ENCODE results near the gene LRAT.
A peak's percentile ranks its signal among the peaks of the same experiment; 100 is the strongest.

Gene LRAT

DNA sequence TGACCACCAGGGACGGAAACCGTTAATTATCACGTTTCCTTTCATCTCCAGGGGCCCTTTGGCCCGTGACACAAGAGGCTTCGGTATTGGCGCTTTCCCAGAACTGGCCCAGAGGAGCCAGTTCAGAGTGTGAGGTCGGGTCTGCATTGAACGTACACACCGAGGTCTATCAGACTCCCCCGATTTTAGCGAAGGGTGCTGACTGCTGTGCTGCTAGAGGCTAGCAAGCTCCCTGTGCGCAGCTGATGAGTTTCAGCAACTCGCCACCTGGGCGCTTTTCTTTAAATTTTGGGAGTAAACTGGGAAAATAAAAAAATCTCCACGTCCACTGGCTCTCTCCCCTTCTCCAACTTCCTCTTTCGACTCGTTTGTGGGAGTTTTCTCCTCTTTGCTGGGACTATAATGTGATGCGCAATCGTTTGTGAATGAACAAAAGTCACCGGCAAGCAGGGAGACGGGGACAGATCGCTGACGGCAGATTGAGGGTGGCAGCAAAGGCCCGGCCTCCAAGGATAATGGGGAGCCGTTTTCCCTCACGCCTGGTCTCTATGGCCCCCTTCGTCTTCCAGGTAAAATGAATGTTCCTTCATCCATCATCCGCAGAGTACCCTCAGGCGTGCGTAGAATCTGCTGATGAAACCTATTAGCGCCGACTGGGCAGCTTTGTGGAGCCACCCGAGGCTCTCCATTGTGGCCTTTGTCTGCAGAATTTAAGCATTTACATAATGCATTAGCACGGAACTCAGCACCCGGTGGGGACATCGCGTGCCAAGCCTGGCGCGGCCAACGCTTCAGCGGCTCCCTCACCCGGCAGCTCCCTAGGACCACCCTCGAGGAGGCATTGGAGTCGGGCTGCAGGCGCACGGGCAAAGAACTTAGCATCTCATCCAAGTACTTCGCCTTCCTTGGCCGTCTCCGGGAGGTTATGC lies 1.6 kb upstream of the LRAT start:
- DNase-seq = no peak
- in situ Hi-C loops (cut with HindIII; ENCODE audit: low pct_ligation_motif_present, low pct_unique_long_range_greater_than_20kb, low sequenced_read_pairs) = no loop called here

DNA sequence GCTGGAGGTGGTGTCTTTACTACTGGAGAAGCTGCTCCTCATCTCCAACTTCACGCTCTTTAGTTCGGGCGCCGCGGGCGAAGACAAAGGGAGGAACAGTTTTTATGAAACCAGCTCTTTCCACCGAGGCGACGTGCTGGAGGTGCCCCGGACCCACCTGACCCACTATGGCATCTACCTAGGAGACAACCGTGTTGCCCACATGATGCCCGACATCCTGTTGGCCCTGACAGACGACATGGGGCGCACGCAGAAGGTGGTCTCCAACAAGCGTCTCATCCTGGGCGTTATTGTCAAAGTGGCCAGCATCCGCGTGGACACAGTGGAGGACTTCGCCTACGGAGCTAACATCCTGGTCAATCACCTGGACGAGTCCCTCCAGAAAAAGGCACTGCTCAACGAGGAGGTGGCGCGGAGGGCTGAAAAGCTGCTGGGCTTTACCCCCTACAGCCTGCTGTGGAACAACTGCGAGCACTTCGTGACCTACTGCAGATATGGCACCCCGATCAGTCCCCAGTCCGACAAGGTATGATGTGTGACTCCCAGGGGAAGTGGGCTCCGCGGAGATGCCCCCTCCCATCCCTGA lies 634 bp downstream of the LRAT start:
- in situ Hi-C loops (cut with HindIII; ENCODE audit: low pct_ligation_motif_present, low pct_unique_long_range_greater_than_20kb, low sequenced_read_pairs) = no loop called here
- no peak for DNase-seq

DNA sequence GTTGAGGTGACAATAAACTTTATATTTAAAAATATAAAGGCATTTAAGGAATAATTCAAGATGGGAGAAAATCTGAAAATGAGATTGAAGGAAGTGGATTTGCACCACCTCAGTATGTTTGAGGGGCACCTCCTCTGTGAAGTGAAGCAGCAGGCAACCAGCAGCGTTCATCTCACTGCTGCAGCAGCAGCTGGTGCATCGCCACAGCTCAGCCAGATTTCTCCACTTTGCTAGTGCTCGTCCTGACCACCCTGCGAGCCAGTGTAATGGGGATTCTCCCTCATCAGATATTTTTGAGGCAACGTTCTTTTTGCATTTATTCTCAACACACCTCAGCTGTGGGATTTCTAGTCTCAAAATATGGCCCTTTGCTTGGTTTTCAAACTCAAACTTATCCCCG lies 13.9 kb downstream of the LRAT start:
- DNase-seq = no peak
- in situ Hi-C loops (cut with HindIII; ENCODE audit: low pct_ligation_motif_present, low pct_unique_long_range_greater_than_20kb, low sequenced_read_pairs) = no loop called here

DNA sequence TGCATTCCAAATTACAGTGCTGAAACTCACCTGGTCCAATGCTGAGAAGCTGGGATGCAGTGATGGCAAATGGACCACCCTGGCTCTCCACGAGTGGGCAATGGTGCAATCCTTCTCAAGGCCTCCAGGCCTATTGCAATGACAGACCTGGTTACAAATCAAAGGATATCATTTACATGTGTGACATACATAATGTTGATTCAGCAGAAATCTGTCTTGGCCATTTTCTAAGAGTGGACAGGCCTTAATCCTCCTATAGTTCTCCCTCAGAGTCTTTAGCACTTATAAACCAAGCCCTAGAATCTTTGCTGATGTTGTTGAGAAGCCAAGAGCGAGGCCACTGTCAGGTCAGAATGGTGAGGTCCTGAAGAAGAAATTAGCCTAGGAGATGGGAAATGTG lies 17.1 kb downstream of the LRAT start:
- in situ Hi-C loops (cut with HindIII; ENCODE audit: low pct_ligation_motif_present, low pct_unique_long_range_greater_than_20kb, low sequenced_read_pairs) = no loop called here
- no peak for DNase-seq

DNA sequence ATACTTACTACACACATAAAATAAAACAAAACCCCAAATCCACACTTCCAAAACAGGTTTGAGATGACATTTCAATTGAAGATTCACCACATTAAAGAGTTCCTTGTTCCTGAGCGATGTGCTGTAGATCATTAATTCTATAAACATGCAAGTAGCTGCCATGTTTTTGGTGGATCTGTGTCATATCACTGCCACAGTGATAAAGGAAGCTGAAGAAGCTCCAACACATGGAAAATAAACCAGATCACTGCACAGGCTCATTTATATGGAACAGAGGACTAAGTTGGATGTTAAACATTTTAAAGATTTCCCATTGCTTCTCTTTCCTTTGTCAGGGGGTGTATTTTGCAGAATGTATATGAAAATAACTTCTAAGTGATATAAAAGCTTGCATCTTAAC lies 34.5 kb downstream of the LRAT start:
- in situ Hi-C loops (cut with HindIII; ENCODE audit: low pct_ligation_motif_present, low pct_unique_long_range_greater_than_20kb, low sequenced_read_pairs) = no loop called here
- DNase-seq = no peak

DNA sequence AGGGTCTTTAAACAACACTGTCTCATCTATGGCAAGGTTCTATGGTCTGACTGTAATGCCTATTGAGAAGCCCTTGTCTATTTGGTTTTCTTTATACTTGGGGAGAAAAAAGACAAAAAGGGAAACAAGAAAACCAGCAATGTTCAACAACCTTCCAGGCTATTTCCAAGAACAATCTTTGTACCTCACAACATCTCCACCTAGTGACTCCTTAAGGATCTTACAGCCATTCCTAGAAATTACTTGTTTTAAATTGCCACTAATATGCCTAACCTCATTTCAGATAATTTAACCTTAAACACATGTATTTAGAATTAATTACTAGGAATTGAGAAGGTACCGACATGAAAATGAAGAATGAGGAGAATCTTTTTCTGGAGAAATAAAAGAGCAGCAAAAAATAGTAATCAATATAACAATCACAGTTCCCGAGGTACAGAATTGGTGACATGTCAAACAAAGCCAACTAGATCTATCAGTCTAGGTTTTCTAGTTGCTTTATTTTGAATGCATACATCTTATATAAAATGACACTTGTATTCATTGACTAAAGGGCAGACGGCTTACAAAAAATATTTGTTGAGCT lies 35.7 kb downstream of the LRAT start:
- peak; percentile 42 for DNase-seq
- in situ Hi-C loops (cut with HindIII; ENCODE audit: low pct_ligation_motif_present, low pct_unique_long_range_greater_than_20kb, low sequenced_read_pairs) = no loop called here

DNA sequence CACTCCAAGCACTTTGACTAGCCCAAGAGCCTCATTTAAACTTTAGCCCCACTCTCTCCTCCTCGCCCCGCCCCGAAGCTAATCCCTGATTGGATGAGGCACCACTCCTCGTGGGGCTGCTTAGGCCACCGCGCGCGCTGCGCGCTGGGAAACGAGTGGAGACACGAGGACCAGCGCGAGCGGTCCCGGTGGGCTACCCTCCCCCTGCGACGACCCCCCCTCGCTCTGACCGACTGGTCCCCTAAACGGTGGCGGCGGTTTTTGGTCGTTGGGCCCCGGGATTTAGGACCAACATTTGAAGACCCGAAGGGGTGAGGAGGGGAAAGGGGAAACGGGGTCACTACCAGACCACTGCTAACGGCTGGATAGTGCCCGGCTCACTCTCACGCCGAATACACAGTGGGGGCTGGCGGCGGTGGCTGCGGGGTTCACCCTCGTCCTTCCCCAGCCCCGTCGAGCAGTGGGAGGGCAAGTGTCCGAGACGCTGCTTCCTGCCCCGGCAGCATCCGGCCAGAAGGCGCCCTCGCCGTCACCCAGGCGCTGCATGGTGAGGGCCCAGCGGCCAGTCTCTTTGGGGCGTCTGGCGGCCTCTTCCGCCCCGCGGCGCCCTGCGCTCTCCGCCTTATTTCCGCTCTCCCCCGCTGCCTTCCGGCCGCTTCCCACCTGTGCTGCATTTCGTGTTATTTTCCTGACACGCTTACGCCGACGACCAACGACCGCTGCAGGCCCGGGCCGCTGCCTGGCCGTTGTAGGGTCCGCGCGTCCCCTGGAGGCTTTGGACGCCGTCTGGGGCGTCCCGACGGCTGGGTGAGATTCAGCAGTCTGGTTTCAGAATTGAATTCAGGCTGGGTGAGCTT lies 37.6 kb downstream of the LRAT start, which contains the start of gene RBM46:
Gene RBM46 (plus strand): TSS at position 147 of the 857 bp plus-strand sequence. CDS start 15,481 bp downstream, outside the sequence.
- DNase-seq = no peak
- in situ Hi-C loops (cut with HindIII; ENCODE audit: low pct_ligation_motif_present, low pct_unique_long_range_greater_than_20kb, low sequenced_read_pairs) = no loop called here

DNA sequence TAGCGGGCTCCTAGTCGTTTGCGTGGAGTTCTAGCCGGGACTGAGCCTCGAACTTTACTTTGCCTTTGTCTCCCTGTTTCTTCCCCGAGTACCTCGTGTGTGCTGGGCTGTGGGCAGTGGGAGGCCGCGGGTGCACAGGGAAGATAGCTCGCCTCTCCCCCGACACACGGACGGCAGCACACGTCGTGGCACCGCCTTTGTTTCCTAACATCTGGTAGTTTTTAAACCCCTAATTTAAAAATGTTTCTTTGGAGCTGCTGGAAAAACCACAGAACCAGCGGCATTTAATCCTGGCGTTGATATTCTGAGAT lies 38.1 kb downstream of the LRAT start:
- in situ Hi-C loops (cut with HindIII; ENCODE audit: low pct_ligation_motif_present, low pct_unique_long_range_greater_than_20kb, low sequenced_read_pairs) = no loop called here
- no peak for DNase-seq

Measured in ACHN (cell line).